Measurements from ENCODE around the gene IGSF9.

DNA sequence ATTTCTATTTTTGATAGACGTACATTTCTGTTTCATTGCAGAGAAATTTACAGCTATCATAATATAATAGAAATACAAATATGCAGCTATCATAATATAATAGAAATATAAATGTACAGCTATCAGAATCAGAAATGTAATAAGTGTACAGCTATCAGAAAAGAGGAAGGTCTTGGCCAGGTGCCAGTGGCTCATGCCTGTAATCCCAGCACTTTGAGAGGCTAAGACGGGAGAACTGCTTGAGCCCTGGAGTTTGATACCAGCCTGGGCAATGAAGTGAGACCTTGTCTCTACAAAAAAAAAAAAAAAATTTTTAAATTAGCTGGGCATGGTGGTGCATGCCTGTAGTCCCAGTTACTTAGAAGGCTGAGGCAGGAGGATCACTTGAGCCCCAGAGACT lies 48.5 kb upstream of the IGSF9 start:
- TF ChIP-seq, protein P1, sequence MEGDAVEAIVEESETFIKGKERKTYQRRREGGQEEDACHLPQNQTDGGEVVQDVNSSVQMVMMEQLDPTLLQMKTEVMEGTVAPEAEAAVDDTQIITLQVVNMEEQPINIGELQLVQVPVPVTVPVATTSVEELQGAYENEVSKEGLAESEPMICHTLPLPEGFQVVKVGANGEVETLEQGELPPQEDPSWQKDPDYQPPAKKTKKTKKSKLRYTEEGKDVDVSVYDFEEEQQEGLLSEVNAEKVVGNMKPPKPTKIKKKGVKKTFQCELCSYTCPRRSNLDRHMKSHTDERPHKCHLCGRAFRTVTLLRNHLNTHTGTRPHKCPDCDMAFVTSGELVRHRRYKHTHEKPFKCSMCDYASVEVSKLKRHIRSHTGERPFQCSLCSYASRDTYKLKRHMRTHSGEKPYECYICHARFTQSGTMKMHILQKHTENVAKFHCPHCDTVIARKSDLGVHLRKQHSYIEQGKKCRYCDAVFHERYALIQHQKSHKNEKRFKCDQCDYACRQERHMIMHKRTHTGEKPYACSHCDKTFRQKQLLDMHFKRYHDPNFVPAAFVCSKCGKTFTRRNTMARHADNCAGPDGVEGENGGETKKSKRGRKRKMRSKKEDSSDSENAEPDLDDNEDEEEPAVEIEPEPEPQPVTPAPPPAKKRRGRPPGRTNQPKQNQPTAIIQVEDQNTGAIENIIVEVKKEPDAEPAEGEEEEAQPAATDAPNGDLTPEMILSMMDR (IDR thresholded peaks at IDR 0.05; ENCODE audit: insufficient read depth, low read length, poor library complexity, severe bottlenecking), result no peak
- no peak for TF ChIP-seq EZH2phosphoT487 (conservative IDR thresholded peaks at IDR 0.05; ENCODE audit: low read length)

All from SU-DHL-6 (cell line).